ENCODE data around the gene KLHL29. TPM values are rescaled to one million over a fixed set of nuclear protein-coding genes. Genes with fewer than 3 reads are reported as not detected.

The KLHL29 gene
- total RNA-seq, 2 experiments from 2014 or later, result 0.23 to 0.66 TPM

- ChIA-PET CTCF (ENCODE audit: unreplicated experiment) (no interaction called here), POLR2A (interaction anchor here (0.7 kb wide), 1 partner anchor 51 kb away, joined by 6 read pairs; no protein-coding TSS in a partner anchor)
- Histone ChIP-seq H2AFZ (ENCODE audit: low read length) (no peak overlapping the region), H3K79me2 (ENCODE audit: insufficient read depth, low read depth, low read length) (no peaks in the 10 kb centered on the region), H3K9me2 (ENCODE audit: insufficient read depth, low read length) (no peaks in the 10 kb centered on the region), H3K4me2 (ENCODE audit: low read length) (no peak overlapping the region), H3K9me3 (ENCODE audit: low read length) (no peaks in the 10 kb centered on the region), H4K20me1 (ENCODE audit: insufficient read depth, low read length) (no peaks in the 10 kb centered on the region), H3K4me3 (ENCODE audit: low read depth, low read length, poor library complexity, severe bottlenecking) (no peak overlapping the region), H3K4me1 (ENCODE audit: insufficient read depth, low read length, poor library complexity, severe bottlenecking) (no peaks in the 10 kb centered on the region), H3K36me3 (ENCODE audit: insufficient read depth, low read length) (no peaks in the 10 kb centered on the region), H3K27ac (ENCODE audit: low read depth, low read length, poor library complexity, severe bottlenecking) (no peak overlapping the region)
- no peak for TF ChIP-seq CTCF (conservative IDR thresholded peaks at IDR 0.05; ENCODE audit: low read length)
- TF ChIP-seq EZH2phosphoT487 (IDR thresholded peaks at IDR 0.05; ENCODE audit: borderline replicate concordance, low read depth, low read length), result no peak
- no TSS peak for BruUV-seq (replicated peaks)
- no peak for DNase-seq (ENCODE audit: low spot score)
- intact Hi-C loops (cut with micrococcal nuclease; ENCODE audit: unreplicated experiment), result no loop called here
These were observed 201.8 kb downstream of the KLHL29 start for GRCh38 chr2:23586741-23587306.

- DNase-seq (ENCODE audit: low spot score), result no peak
- Histone ChIP-seq H4K20me1 (ENCODE audit: insufficient read depth, low read length) (no peaks in the 10 kb centered on the region), H3K79me2 (ENCODE audit: insufficient read depth, low read depth, low read length) (no peaks in the 10 kb centered on the region), H3K9me3 (ENCODE audit: low read length) (no peaks in the 10 kb centered on the region), H3K9me2 (ENCODE audit: insufficient read depth, low read length) (no peaks in the 10 kb centered on the region), H2AFZ (ENCODE audit: low read length) (no peak overlapping the region), H3K36me3 (ENCODE audit: insufficient read depth, low read length) (no peaks in the 10 kb centered on the region), H3K4me2 (ENCODE audit: low read length) (no peak overlapping the region), H3K27ac (ENCODE audit: low read depth, low read length, poor library complexity, severe bottlenecking) (no peak overlapping the region), H3K4me3 (ENCODE audit: low read depth, low read length, poor library complexity, severe bottlenecking) (no peak overlapping the region), H3K4me1 (ENCODE audit: insufficient read depth, low read length, poor library complexity, severe bottlenecking) (no peaks in the 10 kb centered on the region)
- intact Hi-C loops (cut with micrococcal nuclease; ENCODE audit: unreplicated experiment), result no loop called here
- ChIA-PET POLR2A (interaction anchor here (0.7 kb wide), 1 partner anchor 78 kb away, joined by 3 read pairs; no protein-coding TSS in a partner anchor), CTCF (ENCODE audit: unreplicated experiment) (no interaction called here)
- no peak for TF ChIP-seq CTCF (conservative IDR thresholded peaks at IDR 0.05; ENCODE audit: low read length)
- no peak for TF ChIP-seq EZH2phosphoT487 (IDR thresholded peaks at IDR 0.05; ENCODE audit: borderline replicate concordance, low read depth, low read length)
- no TSS peak for BruUV-seq (replicated peaks)
These were observed 202.4 kb downstream of the KLHL29 start for GRCh38 chr2:23587341-23587880.

- no peaks in the 10 kb centered on the region for H4K20me1 ChIP-seq (ENCODE audit: insufficient read depth, low read length)
These were observed 203.1 kb downstream of the KLHL29 start for GRCh38 chr2:23588106-23588505.

More at GRCh38 chr2:23588106-23588505, 203.1 kb downstream of the KLHL29 start:
- BruUV-seq (replicated peaks), result no TSS peak
- TF ChIP-seq CTCF (conservative IDR thresholded peaks at IDR 0.05; ENCODE audit: low read length) (no peak), EZH2phosphoT487 (IDR thresholded peaks at IDR 0.05; ENCODE audit: borderline replicate concordance, low read depth, low read length) (no peak)
- ChIA-PET POLR2A (no interaction called here), CTCF (ENCODE audit: unreplicated experiment) (no interaction called here)
- no peak for DNase-seq (ENCODE audit: low spot score)
- Histone ChIP-seq H3K36me3 (ENCODE audit: insufficient read depth, low read length) (no peaks in the 10 kb centered on the region), H3K4me1 (ENCODE audit: insufficient read depth, low read length, poor library complexity, severe bottlenecking) (no peaks in the 10 kb centered on the region), H3K27ac (ENCODE audit: low read depth, low read length, poor library complexity, severe bottlenecking) (no peak overlapping the region), H3K9me3 (ENCODE audit: low read length) (no peaks in the 10 kb centered on the region), H3K4me3 (ENCODE audit: low read depth, low read length, poor library complexity, severe bottlenecking) (no peak overlapping the region), H2AFZ (ENCODE audit: low read length) (no peak overlapping the region), H3K4me2 (ENCODE audit: low read length) (no peak overlapping the region), H3K9me2 (ENCODE audit: insufficient read depth, low read length) (no peaks in the 10 kb centered on the region), H3K79me2 (ENCODE audit: insufficient read depth, low read depth, low read length) (no peaks in the 10 kb centered on the region)
- intact Hi-C loops (cut with micrococcal nuclease; ENCODE audit: unreplicated experiment), result no loop called here

All from OCI-LY7 (cell line).